ENCODE results near the gene MIDN.

MIDN gene

GRCh38 chr19:1270213-1270853, 21.9 kb downstream of the MIDN start:
- DNase-seq (ENCODE audit: low spot score), result no peak

GRCh38 chr19:1270854-1271527, 22.6 kb downstream of the MIDN start:
- DNase-seq (ENCODE audit: low spot score), result peak; percentile 30

DNA sequence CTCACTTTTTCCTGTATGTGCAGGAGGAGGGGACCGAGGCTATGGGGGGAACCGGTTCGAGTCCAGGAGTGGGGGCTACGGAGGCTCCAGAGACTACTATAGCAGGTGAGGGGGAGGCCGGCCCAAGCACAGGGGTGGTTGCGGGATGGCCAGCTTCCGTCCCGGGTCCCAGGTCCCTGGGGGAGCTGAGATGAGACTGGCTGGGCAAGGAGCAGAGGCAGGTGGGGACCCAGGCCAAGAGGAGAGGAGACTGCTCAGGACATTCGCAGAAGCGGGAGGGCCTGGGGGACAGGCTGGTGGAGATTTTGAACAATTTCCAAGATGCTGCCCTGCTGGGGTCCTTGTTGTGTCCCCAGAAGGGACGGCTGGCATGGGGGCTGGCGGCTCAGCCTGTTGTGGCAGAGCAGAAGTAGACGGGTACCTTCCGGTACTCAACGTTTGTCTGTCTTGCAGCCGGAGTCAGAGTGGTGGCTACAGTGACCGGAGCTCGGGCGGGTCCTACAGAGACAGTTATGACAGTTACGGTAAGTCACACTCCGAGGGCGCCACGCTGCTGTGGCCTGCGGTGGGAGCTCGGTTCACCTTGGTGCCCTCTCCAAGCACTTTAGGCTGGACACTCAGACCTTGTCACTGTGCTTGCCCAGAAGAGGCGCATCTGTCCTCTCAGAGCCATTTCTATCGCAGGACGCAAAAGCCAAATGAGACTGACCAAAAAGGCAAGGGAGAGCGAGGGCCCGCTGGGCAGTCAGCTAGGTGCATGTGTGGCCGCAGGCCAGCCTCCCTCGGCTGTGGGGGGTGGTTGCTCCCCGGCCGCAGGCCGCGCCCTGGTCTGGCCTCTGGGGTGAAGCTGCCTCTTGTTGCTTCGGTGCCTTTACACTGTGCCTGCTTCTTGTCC, 23.4 kb downstream of the MIDN start:
- DNase-seq (ENCODE audit: low spot score), result peak; percentile 24

DNA sequence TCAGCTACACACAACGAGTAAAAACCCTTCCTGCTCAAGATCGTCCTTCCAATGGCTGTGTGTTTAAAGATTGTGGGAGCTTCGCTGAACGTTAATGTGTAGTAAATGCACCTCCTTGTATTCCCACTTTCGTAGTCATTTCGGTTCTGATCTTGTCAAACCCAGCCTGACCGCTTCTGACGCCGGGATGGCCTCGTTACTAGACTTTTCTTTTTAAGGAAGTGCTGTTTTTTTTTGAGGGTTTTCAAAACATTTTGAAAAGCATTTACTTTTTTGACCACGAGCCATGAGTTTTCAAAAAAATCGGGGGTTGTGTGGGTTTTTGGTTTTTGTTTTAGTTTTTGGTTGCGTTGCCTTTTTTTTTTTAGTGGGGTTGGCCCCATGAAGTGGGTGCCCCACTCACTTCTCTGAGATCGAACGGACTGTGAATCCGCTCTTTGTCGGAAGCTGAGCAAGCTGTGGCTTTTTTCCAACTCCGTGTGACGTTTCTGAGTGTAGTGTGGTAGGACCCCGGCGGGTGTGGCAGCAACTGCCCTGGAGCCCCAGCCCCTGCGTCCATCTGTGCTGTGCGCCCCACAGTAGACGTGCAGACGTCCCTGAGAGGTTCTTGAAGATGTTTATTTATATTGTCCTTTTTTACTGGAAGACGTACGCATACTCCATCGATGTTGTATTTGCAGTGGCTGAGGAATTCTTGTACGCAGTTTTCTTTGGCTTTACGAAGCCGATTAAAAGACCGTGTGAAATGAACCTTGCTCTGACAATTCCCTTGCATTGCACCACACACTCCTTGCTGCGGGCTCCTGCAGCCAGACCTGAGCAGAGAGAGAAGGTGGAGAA, 24.3 kb downstream of the MIDN start:
- no peak for DNase-seq (ENCODE audit: low spot score)

GRCh38 chr19:1273263-1274041, 25.1 kb downstream of the MIDN start:
- no peak for DNase-seq (ENCODE audit: low spot score)

DNA sequence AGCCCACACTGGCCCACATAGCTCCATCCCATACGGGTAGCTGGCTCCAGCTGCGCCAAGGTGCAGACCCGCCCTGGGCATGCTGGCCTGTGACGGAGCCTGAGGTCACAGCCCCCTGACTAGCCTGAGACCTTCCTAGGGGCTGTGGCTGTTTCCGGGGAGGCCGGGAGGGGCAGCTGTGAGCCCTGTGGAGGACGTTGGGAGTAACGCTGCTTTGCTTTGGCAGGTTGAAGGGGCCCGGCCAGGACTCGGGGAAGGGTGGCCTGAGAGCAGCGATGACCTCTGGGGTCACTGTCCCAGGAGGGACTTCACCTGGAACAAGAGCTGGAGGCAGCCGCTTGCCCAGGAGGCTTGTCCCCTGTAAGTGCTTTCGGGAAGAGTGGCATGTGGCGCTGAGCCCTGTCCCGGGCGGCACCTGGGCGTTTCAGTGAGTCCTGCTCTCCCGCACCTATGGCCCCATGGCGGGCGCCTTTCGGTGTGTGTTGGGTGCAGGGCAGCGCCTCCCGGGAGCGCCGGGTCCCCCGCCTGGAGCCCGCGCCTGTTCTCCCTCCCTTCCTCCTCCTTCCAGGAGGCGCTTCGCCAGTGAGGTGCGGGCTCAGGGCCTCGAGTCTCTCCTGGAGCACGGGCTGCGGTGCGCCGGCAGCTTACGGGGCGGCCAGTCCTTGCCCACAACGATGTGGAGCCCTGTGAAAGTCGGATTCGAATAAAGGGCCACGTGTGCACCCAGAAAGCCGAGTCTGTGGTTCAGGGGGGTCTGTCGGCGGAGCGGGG, 25.9 kb downstream of the MIDN start:
- no peak for DNase-seq (ENCODE audit: low spot score)

DNA sequence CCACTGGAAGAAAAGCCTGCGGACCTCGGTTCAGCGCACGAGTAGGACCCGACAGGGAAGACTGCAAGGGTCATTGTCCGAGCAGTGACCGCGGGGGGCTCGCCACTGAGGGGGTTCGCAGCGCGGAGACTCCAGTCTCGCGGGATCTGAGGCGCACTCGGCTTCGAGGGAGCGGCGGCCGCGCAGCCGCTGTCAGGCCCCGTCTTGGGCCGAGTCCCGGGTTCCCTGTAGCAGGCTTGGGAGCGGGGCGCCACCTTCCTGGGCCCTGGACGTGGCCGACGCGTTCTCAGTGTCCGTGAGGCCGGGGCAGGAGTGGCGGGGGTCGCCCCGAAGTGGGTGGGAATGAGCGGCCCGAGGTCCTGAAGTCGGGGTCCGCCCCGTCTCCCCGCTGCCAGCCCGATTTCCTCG, 26.5 kb downstream of the MIDN start:
- no peak for DNase-seq (ENCODE audit: low spot score)

DNA sequence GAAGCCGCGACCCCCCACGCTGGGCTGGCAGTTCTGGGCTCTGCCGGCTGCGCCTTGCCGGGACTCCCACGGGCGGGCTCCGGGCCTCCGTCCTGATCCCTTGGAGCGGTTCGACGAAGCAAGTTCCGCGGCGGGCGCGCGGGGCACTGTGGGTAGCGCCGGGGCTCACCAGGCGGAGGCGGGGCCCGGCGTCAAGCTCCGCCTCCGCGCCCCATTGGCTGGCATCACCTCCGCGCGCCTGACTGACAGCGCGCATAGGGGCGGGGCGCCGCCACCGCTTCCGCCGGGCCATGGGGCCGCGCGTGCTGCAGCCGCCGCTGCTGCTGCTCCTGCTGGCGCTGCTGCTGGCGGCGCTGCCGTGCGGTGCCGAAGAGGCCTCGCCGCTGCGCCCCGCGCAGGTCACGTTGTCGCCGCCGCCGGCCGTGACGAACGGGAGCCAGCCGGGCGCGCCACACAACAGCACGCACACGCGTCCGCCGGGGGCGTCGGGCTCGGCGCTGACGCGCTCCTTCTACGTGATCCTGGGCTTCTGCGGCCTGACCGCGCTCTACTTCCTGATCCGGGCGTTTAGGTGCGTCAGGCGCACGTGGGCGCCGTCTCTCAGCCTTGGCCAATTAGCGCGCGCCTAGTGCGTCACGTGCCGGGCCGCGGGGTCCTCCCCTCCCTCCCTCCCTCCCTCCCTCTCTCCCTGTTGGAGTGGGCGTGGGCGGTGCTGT, 27.0 kb downstream of the MIDN start, which contains the start of gene FAM174C:
Gene FAM174C, plus strand, starts transcription at position 271 of the 716 bp plus-strand sequence. Its CDS starts 20 bp downstream, at position 291.
- peak; percentile 98 for DNase-seq (ENCODE audit: low spot score)

- DNase-seq (ENCODE audit: low spot score), result no peak
These were observed 27.7 kb downstream of the MIDN start for GRCh38 chr19:1275976-1276627.

- no peak for DNase-seq (ENCODE audit: low spot score)
These were observed 28.2 kb downstream of the MIDN start for GRCh38 chr19:1276628-1277022.

GRCh38 chr19:1277061-1277460, 28.7 kb downstream of the MIDN start:
- DNase-seq (ENCODE audit: low spot score), result no peak

DNA sequence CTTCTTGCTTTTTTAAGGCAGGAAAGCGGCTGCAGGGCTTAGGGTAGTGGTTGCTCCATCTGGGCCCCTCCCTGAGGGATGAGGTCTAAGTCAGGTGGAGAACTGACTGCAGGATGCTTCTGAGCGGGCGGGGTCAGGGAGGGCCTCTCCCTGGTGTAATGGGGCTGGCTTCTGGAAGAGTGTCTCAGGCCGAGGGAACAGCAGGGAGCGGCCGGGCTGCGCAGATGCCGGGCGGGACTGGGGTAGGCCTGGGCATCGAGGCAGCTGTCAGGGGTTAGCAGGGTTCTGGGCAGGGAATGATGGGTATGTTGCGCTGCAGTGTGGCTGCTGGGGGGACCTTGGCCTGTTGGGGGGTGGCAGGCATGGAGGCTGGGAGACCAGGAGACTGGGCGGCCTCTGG, 29.7 kb downstream of the MIDN start:
- no peak for DNase-seq (ENCODE audit: low spot score)

DNA sequence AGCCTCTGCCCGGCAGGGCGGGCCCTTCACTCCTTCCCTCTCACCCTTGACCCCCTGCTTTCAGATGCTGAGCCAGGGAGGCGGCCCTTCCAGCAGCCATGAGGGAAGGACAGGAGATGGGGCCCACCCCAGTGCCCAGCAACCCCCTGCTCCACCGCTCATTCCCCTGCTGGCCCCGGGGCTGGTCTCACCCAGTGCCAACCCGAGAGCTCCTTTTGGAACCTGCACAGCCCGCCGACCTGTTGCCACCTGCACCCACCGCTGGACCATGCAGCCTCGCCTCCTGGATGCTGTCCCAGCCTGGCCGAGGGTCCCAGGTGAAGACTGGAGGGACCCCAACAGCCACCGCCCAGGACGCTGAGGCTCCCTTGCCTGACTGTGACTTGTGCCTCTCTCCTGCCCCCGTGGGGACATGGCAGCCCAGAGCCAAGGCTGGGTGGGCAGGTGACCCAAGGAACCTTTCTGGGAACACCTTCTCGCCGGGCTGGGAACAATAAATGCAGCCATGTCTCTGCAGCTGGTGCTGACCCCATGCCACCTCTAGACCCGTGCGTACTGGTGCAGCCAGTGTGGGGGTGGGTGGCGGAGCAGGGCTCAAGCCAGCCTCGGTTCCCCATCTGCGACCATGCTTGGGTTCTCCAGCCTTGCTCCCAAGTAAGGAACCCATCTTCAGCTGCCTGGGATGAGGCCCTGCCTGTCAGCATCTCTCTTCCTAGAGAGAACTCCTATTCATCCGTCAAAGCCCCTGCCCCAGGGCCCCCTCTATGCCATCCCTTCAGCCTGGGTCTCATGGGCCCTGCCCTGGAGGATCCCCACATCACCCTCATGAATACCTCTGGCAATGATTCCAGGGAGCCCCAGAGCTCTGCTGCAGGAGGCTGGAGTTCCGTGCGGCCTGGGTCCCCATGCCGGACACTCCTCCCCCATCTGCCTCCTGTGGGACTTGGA, 30.6 kb downstream of the MIDN start:
- no peak for DNase-seq (ENCODE audit: low spot score)

DNA sequence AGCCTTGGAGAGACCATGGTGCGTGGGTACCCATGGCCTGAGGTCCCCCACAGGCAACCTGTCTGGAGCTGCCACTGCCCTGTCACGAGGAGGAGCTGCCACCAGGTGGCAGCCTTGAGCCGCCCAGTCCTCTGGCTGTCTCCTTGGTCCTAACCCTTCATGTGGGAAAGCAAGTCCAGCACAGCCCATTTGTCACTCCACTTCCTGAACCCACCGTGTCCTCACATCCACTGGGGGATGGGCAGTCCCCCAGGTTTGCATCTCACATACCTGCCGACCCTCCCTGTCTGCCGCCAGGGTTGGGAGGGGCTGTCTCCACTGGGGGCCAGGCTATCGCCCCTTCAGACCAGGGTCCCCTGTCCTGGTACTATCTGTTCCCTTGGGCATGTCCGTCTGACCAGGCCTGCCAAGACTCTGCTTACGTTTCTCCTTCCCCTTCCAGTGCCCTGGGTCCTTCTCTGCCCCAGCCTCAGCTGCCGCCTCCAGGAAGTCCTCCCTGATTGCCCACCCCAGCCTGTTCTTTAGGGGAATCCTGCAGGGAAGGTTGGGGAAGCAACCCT, 31.5 kb downstream of the MIDN start:
- peak; percentile 83 for DNase-seq (ENCODE audit: low spot score)

DNA sequence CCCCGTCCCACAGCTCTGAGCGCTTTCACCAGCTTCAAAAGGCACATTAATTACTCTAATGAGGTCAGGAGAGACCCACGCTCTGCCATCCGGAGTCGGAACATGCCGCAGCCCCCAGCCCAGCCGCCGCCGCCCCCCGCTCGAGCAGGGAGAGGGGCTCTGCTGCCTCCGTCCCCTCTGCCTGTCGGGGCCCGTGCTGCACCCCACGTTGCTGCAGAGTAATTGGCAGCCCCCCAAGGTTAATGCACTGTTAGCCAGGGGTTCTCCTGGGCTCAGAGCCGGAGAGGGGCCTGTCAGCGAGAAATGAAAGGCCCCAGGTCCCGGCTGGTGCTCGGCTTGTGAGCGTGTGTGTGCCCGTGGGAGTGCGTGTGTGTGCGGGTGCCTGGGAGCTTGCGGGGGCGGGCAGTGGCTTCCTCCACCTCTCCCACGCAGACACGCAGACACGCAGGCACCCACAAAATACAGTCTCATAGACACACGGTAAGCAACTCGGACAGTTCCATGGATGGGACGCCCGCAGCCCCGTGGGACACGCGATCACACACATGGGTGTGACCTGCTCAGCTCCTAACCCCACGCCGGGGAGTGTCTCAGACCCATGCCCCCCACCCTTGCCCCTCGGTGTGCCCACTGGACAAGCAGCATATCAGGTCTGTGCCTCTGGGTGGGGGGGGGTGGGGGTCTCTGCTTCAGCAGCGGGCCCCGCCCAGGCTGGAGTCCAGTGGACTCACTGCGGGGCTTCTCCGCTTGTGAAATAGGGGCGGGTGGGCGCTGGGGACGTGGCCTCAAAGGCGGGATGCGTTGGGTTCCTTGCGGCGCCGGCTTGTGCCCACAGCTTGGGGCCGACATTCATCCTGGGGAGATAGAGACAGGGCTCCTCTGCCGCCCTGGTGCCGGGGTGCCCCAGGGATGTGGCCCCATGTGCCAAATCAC, 32.5 kb downstream of the MIDN start:
- DNase-seq (ENCODE audit: low spot score), result no peak

DNA sequence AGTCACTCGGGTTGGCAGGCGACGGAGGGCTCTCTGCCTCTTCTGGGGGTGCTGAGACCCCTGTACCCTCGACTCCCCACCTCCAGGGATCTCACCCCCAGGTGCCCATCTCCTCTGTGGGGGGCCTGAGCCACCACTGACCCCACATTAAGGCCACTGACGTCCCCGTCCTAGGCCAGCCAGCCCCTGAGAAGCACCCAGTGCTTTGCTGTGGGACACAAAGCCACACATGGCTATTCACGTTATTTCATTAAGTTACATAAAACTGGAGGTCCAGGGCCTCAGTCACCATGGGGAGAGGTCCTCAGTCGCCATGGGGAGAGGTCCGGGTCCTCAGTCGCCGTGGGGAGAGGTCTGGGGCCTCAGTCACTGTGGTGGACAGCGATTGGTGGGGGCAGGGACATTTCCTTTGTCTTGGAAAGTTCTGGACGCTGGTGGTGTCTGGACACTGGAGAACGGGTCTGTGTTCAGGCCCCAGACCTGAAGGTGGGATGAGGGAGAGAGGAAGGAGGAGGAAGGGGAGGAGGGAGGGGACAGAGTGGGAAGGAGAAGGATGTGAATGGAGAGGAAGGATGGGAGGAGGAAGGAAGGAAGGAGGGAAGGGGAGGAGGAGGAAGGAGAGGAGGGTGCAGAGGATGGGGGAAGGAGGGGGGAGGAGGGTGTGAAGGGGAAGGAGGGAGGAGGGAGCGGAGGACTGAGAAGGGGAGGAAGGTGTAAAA, 33.3 kb downstream of the MIDN start:
- DNase-seq (ENCODE audit: low spot score), result no peak

Data from kidney tubule cell (primary cell).